ENCODE data around the gene ITM2B. TPM values are rescaled to one million over a fixed set of nuclear protein-coding genes. Genes with fewer than 3 reads are reported as not detected.
"Not testable (repeated sequence)": the region's sequence is repeated elsewhere in the genome, so short reads cannot be mapped to it uniquely, and the experiment has no call there.

ITM2B gene
- polyA plus RNA-seq, 1 donor from 2014 or later: 538 TPM

DNA sequence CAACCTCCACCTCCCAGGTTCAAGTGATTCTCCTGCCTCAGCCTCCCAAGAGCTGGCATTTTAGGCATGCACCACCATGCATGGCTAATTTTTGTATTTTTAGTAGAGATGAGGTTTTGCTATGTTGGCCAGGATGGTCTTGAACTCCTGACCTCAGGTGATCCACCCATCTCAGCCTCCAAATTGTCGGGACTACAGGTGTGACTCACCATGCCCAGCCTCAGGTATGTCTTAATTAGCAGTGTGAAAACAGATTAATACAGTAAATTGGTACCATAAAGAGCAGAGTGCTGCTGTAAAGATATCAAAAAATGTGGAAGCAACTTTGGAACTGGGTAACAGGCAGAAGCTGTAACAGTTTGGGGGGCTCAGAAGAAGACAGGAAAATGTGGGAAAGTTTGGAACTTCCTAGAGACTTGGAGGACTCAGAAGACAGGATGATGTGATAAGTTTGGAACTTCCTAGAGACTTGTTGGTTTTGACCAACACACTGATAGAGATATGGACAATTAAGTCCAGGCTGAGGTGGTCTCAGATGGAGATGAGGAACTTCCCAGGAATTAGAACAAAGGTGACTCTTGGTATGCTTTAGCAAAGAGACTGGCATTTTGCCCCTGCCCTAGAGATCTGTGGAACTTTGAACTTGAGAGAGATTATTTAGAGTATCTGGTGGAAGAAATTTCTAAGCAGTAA lies 17.3 kb upstream of the ITM2B start:
- H3K27ac Mint-ChIP-seq, H3K4me3 Mint-ChIP-seq, H3K9me3 Mint-ChIP-seq: not testable (repeated sequence)

DNA sequence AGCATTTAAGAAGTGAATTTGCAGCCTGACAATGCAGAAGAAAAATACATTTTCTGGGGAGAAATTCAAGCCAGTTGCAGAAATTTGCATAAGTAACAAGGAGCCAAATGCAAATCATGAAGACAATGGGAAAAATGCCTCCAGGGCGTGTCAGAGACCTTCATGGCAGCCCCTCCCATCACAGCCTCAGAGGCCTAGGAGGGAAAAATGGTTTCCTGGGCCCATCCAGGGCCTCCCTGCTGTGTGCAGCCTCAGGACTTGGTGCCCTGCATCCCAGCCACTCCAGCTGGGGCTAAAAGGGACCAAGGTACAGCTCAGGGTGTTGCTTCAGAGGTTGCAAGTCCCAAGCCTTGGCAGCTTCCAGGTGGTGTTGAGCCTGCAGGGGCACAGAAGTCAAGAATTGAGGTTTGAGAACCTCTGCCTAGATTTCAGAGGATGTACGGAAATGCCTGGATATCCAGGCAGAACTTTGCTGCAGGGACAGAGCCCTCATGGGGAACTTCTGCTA lies 16.7 kb upstream of the ITM2B start:
- H3K4me3 Mint-ChIP-seq: no peak overlapping the region
- H3K4me1 Mint-ChIP-seq: peaks cover 11 to 19% (median 17%) of the 10 kb centered on the region in 3 donors
- H3K36me3 Mint-ChIP-seq: peaks cover 2% of the 10 kb centered on the region
- H3K27ac Mint-ChIP-seq: no peak overlapping the region
- H3K9me3 Mint-ChIP-seq: peaks cover 5 to 6% (median 6%) of the 10 kb centered on the region in 3 donors
- H3K27me3 Mint-ChIP-seq: peaks cover 4% of the 10 kb centered on the region

More for the DNA sequence above, 17.3 kb upstream of the ITM2B start:
- H3K27me3 Mint-ChIP-seq, H3K36me3 Mint-ChIP-seq: not testable (repeated sequence)
- peaks cover 8 to 14% (median 11%) of the 10 kb centered on the region in 3 donors for H3K4me1 Mint-ChIP-seq

DNA sequence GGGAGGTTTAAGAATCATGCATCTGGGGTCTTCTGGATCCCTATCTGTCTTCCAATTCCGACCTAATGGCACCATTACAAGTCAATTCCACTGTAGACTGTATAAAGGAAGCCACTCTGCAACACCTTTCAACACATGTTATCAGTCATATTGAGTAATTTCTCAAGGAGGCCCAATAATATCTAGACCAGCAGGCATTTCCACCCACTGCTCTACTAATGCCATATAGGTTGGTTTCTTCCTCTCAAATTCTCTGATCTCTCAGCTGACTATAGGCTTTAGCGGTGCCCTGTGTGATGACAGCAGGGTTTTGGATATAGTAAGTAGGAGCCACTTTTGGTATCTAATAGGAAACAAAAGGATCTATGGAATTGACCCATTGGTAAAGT lies 12.4 kb upstream of the ITM2B start:
- peak overlapping the region in 3 of 4 donors; percentile 23 to 81 (median 76) for H3K4me3 Mint-ChIP-seq
- peak overlapping the region in 1 of 3 donors; percentile 63 for H3K27ac Mint-ChIP-seq
- H3K36me3 Mint-ChIP-seq: peaks cover 2% of the 10 kb centered on the region
- peaks cover 28 to 33% (median 33%) of the 10 kb centered on the region in 3 donors for H3K4me1 Mint-ChIP-seq
- peaks cover 2% of the 10 kb centered on the region for H3K27me3 Mint-ChIP-seq
- H3K9me3 Mint-ChIP-seq: peaks cover 5 to 6% (median 6%) of the 10 kb centered on the region in 3 donors

DNA sequence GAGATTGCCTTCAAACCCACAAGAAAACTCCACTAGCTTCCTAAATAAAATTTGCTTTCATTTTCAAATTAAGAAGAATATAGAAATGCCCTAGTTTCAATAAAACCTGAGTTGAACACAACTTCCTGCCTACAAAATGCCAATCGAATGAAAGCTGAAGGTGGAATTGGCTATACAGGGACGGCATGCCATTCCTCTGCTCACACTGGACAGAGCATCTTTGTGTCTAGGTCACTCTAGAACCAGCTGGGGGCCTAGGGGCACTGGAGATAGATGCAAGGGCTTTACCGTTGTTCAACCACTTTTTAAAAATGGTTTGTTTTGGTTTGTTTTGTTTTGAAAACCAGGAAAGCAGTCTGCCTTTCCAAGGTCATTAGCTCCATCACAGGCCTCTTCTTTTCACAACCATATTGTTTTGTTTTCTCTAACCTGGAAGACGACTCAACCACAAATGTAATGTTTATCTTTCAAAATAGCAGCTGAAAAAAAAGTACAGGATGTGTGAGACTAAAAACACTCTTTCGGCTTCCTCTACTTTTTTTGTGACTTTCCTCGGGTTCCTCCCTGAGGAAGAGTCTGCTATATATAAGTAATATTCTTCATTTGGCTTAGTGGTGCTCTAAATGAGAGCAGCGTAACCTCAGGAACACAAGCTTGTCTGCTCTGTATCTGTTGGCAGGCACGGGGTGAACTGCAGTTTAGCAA lies 11.9 kb upstream of the ITM2B start:
- peak overlapping the region; percentile 23 to 81 (median 69) for H3K4me3 Mint-ChIP-seq
- peaks cover 2% of the 10 kb centered on the region for H3K27me3 Mint-ChIP-seq
- H3K9me3 Mint-ChIP-seq: peaks cover 2 to 6% (median 2%) of the 10 kb centered on the region in 3 donors
- peak overlapping the region in 2 of 3 donors; percentile 26 to 71 for H3K27ac Mint-ChIP-seq
- H3K4me1 Mint-ChIP-seq: peaks cover 28 to 33% (median 33%) of the 10 kb centered on the region in 3 donors
- H3K36me3 Mint-ChIP-seq: peaks cover 2% of the 10 kb centered on the region

DNA sequence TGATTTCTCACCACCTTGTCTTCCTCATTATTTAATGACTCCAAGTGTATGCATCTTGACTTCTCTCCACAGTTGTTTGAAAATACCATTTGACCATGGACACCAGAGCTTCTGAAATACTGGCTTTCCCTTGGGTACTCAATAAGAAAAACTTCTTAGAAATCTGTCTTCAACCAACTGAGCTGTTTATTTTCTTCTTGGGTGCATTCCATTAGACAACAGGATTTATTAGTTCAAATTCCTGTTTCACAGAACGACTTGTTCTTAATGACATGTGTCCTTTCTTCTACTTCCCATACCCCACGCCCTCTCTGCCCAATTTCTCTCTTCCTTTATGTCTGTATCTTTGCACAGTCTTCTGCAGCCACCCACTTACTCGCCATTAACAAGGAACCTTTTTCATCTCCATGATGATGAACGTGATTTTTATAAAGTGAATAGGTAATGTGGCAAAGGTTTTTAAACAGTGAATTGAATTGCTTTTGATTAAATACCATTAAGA lies 11.3 kb upstream of the ITM2B start:
- Mint-ChIP-seq H3K4me3 (peak overlapping the region; percentile 18 to 81 (median 69)), H3K27ac (peak overlapping the region in 2 of 3 donors; percentile 8 to 26), H3K36me3 (peaks cover 2% of the 10 kb centered on the region), H3K9me3 (peaks cover 2 to 6% (median 2%) of the 10 kb centered on the region in 3 donors), H3K27me3 (peaks cover 2% of the 10 kb centered on the region), H3K4me1 (peaks cover 28 to 34% (median 33%) of the 10 kb centered on the region in 3 donors)

DNA sequence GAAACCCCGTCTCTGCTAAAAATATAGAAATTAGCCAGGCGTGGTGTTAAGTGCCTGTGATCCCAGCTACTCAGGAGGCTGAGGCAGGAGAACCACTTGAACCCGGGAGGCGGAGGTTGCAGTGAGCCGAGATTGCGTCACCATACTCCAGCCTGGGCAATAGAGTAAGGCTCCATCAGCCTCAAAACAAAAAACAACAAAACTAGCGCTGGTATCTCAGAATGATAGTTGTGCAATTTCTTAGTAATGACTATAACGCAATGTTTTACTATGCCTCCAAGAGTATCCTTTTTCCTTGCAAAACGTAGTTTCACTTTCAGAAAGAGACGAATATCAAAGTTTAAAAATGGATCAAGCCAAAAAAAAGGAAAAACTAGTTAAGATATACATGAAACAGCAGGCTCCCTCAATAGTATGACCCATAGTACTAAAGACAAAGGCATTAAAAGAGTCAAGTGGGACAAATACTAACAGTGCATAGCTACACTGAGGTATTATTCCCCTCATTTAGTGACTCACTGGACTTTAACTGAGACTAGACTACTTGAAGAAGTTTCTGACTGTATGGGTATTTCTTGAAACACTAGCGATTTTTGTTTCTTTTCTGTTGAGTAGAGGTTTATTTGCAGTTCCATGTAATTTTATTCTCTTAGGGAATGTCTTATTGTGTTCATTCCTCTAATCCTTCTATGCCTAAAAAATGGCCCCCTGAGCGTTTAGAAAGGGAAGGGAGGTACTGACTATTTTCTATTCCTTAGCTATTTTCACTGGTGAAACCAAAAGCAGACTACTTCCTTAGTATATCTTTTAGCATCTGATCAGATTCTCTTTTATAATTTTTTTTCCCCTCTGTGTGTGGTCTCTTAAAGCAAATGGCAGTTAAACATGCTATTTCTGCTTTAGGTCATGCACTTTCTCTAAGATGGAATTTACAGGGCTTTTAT lies 10.4 kb upstream of the ITM2B start:
- Mint-ChIP-seq H3K4me1 (peaks cover 28 to 36% (median 31%) of the 10 kb centered on the region in 3 donors), H3K4me3 (peak overlapping the region in 3 of 4 donors; percentile 3 to 48 (median 38))

DNA sequence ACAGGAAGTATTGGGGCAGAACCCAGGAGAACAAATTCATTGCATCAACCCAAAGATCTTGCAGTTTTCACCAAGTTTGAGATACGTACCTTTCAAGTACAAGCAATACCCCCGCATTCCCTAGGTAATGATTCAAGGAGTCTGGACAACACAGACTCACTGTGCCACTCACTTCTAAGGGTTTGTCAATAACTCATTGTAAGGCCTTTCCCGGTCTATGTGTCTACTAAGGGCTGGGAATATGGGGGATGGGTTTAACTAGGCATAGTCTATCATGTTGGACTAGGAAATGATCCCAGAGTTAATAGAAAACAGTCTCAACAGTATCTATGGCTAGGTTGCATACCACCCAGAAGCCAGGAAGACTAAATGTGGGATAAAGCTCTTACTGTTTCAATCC lies 8.3 kb upstream of the ITM2B start:
- Mint-ChIP-seq H3K9me3 (no peaks in the 10 kb centered on the region), H3K36me3 (no peaks in the 10 kb centered on the region), H3K27me3 (peaks cover 8% of the 10 kb centered on the region), H3K27ac (no peak overlapping the region), H3K4me3 (no peak overlapping the region), H3K4me1 (peaks cover 28 to 35% (median 31%) of the 10 kb centered on the region in 3 donors)

More for the DNA sequence above, 10.4 kb upstream of the ITM2B start:
- Mint-ChIP-seq H3K27ac (peak overlapping the region in 2 of 3 donors; percentile 2 to 13), H3K36me3 (no peaks in the 10 kb centered on the region), H3K9me3 (peaks cover 0 to 1% (median 0%) of the 10 kb centered on the region in 3 donors), H3K27me3 (peaks cover 4% of the 10 kb centered on the region)

DNA sequence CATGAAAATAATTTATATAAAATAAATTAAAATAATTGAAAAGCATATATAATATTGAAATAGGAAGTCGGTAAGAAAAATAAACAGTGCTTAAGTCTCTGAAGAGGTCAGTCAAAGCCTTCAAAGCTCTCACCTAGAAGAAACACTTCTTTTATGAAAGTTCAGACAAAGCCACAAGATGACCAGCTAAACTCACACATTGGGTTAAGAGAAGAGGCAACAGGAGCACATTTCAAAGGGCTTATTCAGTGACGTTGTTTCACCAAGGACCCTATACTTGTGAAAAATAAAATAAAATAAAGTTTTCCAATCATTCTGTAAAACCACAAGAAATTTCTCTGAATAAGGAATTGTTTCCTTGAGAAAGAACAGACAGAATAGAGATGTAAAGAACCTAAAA lies 2.5 kb upstream of the ITM2B start:
- no peak overlapping the region for H3K4me3 Mint-ChIP-seq
- H3K27me3 Mint-ChIP-seq: peaks cover 7% of the 10 kb centered on the region
- no peaks in the 10 kb centered on the region for H3K36me3 Mint-ChIP-seq
- no peak overlapping the region for H3K27ac Mint-ChIP-seq
- peaks cover 16 to 24% (median 21%) of the 10 kb centered on the region in 3 donors for H3K4me1 Mint-ChIP-seq
- H3K9me3 Mint-ChIP-seq: no peaks in the 10 kb centered on the region

DNA sequence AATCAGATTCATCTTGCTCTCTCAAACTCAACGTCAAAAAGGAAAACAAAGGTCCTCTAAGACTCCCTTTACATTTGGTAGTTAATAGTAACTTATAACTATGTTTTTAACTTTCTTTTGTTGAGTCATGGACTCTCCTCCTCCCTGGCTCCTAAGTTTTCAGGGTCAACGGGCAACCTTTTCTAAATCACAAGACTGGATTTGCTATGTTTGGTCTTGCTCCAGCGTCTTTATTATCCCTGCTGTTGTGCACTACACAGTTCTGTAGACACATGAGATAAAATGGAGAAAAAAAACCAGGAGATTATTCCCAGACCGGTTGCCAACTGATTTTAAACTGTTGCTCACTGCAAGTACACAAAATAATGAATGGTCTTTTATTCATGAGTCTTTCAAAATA lies 1.9 kb upstream of the ITM2B start:
- H3K9me3 Mint-ChIP-seq: no peaks in the 10 kb centered on the region
- peaks cover 20 to 29% (median 26%) of the 10 kb centered on the region in 3 donors for H3K4me1 Mint-ChIP-seq
- H3K27ac Mint-ChIP-seq: peak overlapping the region in 1 of 3 donors; percentile 64
- H3K4me3 Mint-ChIP-seq: peak overlapping the region in 2 of 4 donors; percentile 94 to 99
- no peaks in the 10 kb centered on the region for H3K36me3 Mint-ChIP-seq
- H3K27me3 Mint-ChIP-seq: peaks cover 7% of the 10 kb centered on the region

DNA sequence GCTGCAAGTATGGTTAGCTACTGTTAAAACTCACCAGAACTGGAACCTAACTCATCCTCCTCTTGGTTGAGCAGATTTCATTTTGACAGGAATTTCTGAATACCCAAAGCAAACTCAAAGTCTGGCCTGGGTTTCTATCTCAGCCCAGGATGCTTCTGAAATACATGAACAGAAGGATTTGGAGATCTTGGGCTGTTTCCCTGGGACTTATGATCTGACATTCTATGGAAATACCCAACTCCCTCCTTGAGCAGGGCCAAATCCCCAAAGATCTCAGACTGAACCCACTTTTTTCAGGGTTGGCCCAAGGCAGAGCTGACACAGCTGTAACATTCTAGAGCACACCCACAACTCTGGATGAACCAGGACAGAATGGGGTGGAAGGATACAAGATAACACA lies 1.1 kb upstream of the ITM2B start:
- peaks cover 24 to 35% (median 35%) of the 10 kb centered on the region in 3 donors for H3K4me1 Mint-ChIP-seq
- peak overlapping the region; percentile 94 to 99 (median 96) for H3K4me3 Mint-ChIP-seq
- H3K36me3 Mint-ChIP-seq: no peaks in the 10 kb centered on the region
- peak overlapping the region in 1 of 3 donors; percentile 64 for H3K27ac Mint-ChIP-seq
- peaks cover 7% of the 10 kb centered on the region for H3K27me3 Mint-ChIP-seq
- H3K9me3 Mint-ChIP-seq: no peaks in the 10 kb centered on the region

DNA sequence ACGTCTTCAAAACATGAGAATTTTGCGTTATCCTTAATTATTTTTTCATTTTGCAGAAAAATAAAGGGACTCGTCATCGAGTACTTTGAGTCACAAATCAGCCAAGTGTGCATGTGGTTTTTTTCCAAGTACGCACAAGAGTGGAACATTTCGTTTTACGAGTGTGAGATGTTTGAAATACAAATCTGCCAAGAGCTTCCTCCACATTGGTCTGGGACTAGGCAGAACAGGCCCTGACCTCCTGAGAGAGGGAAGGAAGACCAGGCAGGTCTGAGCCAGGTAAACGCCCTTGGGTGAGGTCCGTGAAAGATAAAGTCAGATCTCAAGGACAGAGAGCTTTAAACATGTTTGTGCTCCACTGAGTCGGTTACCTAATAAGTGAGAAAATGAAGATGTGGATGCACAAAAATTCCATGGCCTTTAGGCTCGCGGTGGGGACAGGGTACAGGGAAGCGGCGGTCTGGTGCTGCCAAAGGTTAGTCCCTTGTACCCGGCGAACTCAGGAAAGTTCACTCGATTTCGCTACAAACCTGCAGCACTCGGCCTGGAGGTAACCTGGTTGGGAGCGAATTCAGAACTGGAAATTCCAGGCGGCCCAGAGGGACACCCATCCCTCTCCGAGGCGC lies 473 bp upstream of the ITM2B start:
- Mint-ChIP-seq H3K27ac (peak overlapping the region; percentile 64 to 91 (median 83)), H3K36me3 (no peaks in the 10 kb centered on the region), H3K4me3 (peak overlapping the region; percentile 94 to 99 (median 96)), H3K4me1 (peaks cover 24 to 41% (median 40%) of the 10 kb centered on the region in 3 donors), H3K9me3 (no peaks in the 10 kb centered on the region), H3K27me3 (peaks cover 4% of the 10 kb centered on the region)

DNA sequence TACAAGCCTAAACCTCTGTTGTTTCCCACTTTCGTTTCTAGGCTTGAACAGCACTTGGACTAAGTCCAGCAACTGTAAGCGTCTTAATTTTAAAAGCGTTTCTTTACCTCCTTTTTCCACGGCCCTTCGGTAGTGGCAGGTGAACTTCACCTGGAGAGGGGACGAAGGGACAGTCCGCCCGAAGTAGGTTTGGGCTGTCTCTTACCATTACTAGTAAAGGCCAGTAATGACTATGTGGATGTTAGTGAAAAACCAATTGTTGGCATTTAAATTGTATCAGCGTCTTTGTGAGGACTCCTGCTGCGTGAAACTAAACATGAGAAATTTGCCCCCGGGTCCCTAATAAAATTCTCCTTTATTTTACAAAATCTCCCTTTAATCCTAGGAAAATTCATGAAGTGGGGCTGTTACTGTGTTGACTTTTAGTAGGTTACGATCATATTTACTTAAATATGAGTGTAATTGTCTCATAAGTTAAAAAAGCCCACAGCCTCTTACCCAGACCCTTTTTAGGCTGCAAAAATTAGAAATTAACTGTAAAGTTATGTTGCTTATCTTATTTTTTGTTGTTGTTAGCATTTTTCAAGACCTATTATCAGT lies 983 bp downstream of the ITM2B start:
- H3K9me3 Mint-ChIP-seq: no peaks in the 10 kb centered on the region
- H3K4me1 Mint-ChIP-seq: peaks cover 23 to 45% (median 43%) of the 10 kb centered on the region in 3 donors
- H3K36me3 Mint-ChIP-seq: no peaks in the 10 kb centered on the region
- H3K27me3 Mint-ChIP-seq: peaks cover 1% of the 10 kb centered on the region
- H3K27ac Mint-ChIP-seq: peak overlapping the region; percentile 85 to 99 (median 97)
- H3K4me3 Mint-ChIP-seq: peak overlapping the region; percentile 94 to 99 (median 97)

DNA sequence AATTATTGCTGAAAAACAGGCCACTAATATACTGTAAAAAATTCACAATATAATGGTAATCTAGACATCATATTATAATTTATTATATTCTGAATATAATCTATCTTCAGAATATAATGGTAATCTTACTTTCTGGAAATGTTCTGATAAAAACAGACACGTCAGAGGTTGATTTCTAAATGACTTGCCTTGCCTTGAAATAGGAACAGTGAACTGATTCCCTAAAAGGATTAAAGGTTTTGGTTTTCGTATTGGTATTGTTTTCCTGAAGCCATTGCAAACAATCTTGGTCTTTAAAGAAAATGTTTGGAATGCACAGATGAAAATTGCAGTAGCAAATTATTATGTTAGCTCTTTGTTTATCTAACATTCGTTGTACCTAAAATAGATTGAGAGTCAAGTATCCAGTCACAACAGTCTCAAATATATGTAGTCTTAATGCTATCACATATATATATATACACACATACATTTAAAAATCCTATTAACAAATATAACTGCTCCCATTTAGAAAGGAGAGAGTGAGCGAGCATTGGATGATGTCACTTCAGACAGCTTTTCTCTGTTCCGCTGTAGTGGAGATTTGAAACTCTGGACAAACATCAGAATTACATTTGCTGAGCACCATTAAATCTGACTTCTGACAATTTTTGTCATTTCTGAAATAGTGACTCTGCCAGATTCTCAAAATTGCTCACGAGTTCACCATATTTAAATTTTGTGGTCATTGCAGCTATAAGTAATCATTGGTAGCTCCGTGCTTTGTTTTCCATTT lies 1.7 kb downstream of the ITM2B start:
- Mint-ChIP-seq H3K4me1 (peaks cover 23 to 45% (median 43%) of the 10 kb centered on the region in 3 donors), H3K36me3 (peaks cover 2% of the 10 kb centered on the region), H3K4me3 (peak overlapping the region; percentile 77 to 98 (median 95)), H3K27ac (peak overlapping the region; percentile 85 to 99 (median 91)), H3K27me3 (peaks cover 1% of the 10 kb centered on the region), H3K9me3 (no peaks in the 10 kb centered on the region)
